NCI-H748 (cell line): ENCODE measurements around the gene SMARCA5.

ENCODE experiments used
- DNase-seq: peaks from one replicate; lab custom pipeline; 2025; ENCODE audit not compliant: unreplicated experiment; lab: John Stamatoyannopoulos, UW

SMARCA5 gene

GRCh38 chr4:143531380-143531779, 17.9 kb downstream of the SMARCA5 start:
- DNase-seq = no peak

GRCh38 chr4:143531788-143532491, 18.4 kb downstream of the SMARCA5 start:
- no peak for DNase-seq

- DNase-seq = no peak
Measured at GRCh38 chr4:143538979-143539669, 25.6 kb downstream of the SMARCA5 start.

GRCh38 chr4:143539670-143540023, 26.1 kb downstream of the SMARCA5 start:
- DNase-seq = no peak

GRCh38 chr4:143549928-143550327, 36.4 kb downstream of the SMARCA5 start:
- no peak for DNase-seq

GRCh38 chr4:143554728-143555597, 41.5 kb downstream of the SMARCA5 start:
- no peak for DNase-seq

GRCh38 chr4:143555676-143556075, 42.2 kb downstream of the SMARCA5 start:
- DNase-seq = no peak

GRCh38 chr4:143558286-143558685, 44.8 kb downstream of the SMARCA5 start:
- no peak for DNase-seq

GRCh38 chr4:143558823-143559756, 45.6 kb downstream of the SMARCA5 start:
- peak; percentile 91 for DNase-seq

- DNase-seq = peak; percentile 67
Measured at GRCh38 chr4:143559757-143560147, 46.2 kb downstream of the SMARCA5 start.

- no peak for DNase-seq
Measured at GRCh38 chr4:143564472-143564871, 51.0 kb downstream of the SMARCA5 start.

GRCh38 chr4:143575331-143575730, 61.8 kb downstream of the SMARCA5 start:
- DNase-seq = no peak

- no peak for DNase-seq
Measured at GRCh38 chr4:143581331-143581946, 67.9 kb downstream of the SMARCA5 start.

- DNase-seq = no peak
Measured at GRCh38 chr4:143585548-143585947, 72.0 kb downstream of the SMARCA5 start.

GRCh38 chr4:143586080-143586479, 72.6 kb downstream of the SMARCA5 start:
- DNase-seq = no peak

- DNase-seq = peak; percentile 1
Measured at GRCh38 chr4:143587703-143588102, 74.2 kb downstream of the SMARCA5 start.

- no peak for DNase-seq
Measured at GRCh38 chr4:143597276-143597675, 83.8 kb downstream of the SMARCA5 start.

GRCh38 chr4:143598816-143599215, 85.3 kb downstream of the SMARCA5 start:
- DNase-seq = no peak

GRCh38 chr4:143599827-143600226, 86.3 kb downstream of the SMARCA5 start:
- no peak for DNase-seq

- DNase-seq = no peak
Measured at GRCh38 chr4:143606480-143606879, 93.0 kb downstream of the SMARCA5 start.
